NOMO-1 treated with dmso at 0.1 percent for 144 hours (cell line): ENCODE results near the gene TMEM235.

Experiments used
- DNase-seq: peaks from one replicate; lab custom pipeline; 2025; ENCODE audit not compliant: unreplicated experiment; lab: John Stamatoyannopoulos, UW

The TMEM235 gene

GRCh38 chr17:78253946-78254672 lies 22.7 kb downstream of the TMEM235 start:
- peak; percentile 47 for DNase-seq

DNA sequence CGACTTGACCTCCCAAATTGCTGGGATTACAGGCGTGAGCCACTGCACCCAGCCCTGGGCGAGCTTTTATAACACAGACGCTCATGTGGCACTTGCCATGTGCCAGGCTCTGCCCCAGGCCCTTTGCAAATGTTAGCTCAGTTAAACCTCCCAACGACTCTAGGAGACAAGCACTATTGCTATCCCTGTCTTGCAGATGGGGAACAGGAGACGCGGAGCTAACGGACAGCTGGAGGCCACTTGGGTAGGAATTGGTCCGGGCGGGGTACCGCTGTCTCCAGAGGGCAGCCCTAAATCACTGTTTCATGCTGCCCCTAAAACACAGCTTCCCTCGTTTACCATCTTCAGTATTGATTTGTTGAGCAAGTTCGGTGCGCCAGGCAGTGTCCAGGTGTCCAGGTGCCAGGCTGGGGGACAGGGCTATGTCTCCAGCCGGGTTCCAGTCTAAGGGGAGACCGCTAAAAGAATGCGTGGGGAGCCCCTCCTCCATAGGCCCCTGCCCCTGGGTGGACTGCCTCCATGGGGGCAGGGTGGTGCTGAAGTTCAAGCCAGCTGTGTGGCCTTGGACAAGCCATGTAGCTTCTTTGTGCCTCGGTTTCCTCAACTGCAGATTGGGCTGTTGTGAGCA lies 23.7 kb downstream of the TMEM235 start:
- DNase-seq = no peak

DNA sequence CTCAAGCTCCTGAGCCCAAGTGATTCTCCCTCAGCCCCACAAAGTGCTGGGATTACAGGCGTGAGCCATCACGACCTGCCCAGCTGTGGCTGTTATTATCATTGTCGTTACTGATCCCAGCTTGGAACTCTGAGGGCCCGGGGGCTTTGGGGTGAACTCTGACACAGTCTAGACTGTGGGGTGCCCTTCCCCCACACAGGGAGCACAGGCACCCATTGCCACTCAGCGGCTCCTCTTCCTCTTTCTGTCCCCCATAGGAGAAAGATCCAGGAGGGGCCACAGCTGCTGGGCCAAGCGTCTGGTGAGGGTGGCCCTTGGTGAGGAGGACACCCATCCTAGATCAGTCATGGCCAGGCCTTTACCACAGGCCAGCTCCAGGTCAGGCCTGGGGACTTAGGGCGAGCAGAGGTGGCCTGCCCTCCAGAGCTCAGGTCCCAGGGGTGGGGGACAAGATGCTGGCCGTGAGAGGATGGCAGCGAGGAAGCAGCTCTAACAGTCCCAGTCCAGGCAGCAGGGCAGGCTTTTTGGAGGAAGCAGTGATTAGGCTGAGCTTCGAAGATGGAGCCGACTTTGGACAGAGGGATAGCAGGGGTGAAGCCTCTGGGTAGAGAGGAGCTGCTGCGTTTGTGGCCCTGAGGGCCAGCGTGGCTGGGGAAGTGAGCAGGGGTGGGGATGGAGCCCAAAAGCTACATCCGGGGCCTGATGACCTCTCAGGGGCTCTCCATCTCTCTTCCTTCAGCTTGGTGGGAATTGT lies 24.7 kb downstream of the TMEM235 start:
- no peak for DNase-seq

GRCh38 chr17:78256707-78257591 lies 25.5 kb downstream of the TMEM235 start:
- no peak for DNase-seq

DNA sequence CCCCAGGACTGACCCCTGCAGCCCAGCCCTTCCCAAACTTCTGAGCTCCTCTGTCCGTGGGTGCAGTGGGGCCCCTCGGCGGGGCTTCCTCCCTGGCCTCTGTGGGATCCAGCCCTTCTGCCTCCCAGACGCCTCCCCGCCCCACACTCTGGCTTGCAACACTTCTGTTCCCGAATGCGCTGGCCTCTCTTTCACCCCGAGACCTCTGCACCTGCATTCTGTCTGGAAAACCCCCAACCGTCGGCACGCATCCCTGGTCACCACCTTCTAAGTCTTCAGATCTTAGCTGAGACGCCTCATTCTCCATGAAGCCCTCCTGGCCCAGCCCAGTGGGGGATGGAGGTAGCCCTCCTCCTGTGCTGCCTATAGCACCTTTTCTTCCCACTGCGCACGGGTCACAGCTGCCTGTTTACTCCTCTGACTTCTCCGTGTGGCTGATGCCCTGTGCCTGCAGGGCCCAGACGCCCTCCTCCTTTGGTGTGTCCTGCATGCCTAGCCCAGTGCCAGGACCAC lies 26.4 kb downstream of the TMEM235 start:
- no peak for DNase-seq

- no peak for DNase-seq
Measured at GRCh38 chr17:78258323-78259191, 27.1 kb downstream of the TMEM235 start.

DNA sequence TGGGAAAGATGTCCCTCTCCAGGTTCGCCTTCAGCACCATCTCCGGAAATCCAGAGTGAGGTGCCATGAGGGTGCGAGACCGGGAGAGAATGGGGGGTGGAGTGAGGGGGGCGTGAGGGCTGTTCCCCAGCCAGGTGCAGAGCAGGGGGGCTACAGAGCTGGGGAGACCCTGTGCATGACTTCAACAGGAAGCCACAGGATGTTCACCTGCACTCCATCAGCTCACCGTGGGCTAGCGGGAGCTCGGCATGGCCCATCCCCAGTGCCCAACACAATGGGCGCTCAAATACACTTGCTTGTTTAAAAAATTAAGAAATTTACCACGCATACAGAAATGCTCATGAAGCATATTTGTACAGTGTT lies 27.7 kb downstream of the TMEM235 start:
- no peak for DNase-seq

DNA sequence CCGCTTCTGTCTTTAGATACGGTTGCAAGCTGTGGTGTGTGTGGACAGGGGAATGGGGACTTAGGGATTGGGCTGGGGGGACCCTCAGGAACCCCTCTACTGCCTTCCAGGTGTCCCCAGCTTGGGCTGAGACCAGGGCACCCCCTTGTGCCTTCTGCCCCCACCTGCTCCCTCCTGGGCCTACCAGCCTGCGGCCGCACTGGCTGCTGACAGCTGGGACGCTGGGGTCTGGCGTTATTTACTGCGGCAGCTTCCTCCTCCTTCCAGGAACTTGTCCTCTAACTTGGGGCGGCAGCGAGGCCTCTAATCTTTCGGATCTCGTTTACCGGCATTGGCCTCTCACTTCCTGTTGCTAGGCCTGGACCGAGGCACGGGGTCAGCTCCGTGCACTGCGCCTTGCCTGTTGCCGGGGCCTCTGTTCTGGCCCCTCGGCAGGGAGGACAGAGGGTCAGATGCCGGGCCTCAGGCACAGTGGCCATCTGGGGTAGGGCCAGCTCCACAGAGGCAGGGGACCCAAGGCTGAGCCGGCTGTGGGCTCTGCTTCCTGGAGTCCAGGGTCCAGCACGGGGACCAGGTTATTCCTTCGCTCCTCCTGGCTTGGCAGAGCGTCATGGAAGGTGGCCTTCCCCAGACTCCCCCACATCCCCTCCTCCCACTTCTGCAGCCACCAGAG lies 31.8 kb downstream of the TMEM235 start:
- peak; percentile 23 for DNase-seq

DNA sequence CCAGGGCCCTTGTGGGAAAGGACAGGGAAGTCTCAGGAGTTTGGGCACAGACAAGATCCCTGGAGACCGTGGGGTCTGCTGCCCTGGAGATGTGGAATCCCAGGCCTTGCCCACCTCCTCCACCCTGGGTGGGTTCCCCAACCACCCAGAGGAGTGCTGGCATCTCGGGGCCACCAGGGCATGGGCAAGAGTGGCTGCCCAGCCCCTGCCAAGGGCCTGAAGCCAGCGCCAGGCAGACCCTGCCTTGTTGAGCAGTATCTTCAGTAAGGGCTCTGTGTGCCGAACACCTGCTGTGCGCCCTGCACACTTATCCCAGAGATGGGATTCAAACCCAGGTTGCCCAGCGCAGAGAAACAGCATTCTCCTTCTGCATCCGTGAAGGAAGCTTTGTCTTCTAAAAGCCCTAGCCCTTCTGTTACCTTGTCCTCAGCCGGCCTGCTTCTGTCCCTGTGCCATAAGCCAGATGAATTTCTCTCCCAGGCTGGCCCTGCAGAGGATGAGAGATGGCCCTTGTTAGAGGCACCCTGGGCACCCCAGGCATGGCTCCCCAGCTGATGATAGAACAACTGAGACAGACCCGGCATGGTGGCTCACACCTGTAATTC lies 32.4 kb downstream of the TMEM235 start:
- no peak for DNase-seq

DNA sequence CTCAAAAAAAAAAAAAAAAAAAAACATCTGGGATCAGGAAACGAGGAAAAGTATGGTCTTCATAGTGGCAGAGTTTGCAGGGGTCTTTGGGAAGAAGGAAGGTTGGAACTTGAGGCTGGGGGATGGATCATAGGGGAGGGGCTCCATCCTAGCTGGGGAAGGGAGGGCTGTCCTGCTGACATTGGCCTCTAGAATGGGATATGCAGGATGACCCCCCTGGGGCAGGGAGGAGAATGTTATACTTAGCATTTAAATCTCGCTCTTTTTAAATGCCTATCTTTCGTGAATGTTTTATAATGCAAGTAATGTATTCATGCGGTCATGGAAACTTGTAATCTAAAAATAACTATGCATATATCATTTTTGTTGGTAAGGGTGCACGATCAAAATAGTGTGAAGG lies 33.2 kb downstream of the TMEM235 start:
- DNase-seq = no peak

GRCh38 chr17:78265121-78265520 lies 33.7 kb downstream of the TMEM235 start:
- no peak for DNase-seq

- DNase-seq = no peak
Measured at GRCh38 chr17:78266231-78266631, 34.8 kb downstream of the TMEM235 start.

GRCh38 chr17:78266771-78267170 lies 35.3 kb downstream of the TMEM235 start:
- DNase-seq = no peak

GRCh38 chr17:78267253-78268073 lies 36.0 kb downstream of the TMEM235 start:
- no peak for DNase-seq

DNA sequence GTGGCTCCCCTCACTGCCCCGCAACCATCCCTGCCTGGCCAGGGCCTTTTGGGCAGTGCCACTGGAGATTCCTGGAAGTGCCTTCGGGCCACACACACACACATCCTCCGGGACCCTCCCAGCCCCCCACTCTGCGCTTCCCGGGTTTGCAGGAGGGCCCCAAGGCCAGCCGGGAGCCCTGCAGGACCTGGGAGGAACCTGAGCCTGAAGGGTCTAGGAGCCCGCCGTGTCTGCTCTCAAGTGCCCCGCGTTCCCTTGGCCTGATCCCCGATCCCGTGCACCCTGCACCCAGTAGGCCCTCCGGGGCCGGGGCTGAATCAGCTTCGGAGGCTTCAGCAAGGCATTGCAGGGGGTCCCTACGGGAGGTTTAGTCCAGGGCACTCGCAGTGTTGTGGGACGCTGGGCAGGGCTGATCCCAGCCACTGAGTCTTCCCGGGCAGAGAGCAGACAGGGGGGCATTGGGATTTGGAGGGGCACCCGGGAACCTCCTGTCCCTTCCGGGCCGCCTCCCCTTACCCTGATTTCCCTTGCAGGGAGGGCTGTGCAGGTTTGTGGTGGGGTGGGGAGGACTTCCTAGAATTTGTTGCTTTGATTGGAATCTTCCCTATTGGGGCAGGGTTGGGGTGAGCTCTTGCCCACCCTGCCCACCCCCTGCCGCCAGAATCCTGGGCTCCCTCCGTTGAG lies 36.9 kb downstream of the TMEM235 start:
- no peak for DNase-seq

DNA sequence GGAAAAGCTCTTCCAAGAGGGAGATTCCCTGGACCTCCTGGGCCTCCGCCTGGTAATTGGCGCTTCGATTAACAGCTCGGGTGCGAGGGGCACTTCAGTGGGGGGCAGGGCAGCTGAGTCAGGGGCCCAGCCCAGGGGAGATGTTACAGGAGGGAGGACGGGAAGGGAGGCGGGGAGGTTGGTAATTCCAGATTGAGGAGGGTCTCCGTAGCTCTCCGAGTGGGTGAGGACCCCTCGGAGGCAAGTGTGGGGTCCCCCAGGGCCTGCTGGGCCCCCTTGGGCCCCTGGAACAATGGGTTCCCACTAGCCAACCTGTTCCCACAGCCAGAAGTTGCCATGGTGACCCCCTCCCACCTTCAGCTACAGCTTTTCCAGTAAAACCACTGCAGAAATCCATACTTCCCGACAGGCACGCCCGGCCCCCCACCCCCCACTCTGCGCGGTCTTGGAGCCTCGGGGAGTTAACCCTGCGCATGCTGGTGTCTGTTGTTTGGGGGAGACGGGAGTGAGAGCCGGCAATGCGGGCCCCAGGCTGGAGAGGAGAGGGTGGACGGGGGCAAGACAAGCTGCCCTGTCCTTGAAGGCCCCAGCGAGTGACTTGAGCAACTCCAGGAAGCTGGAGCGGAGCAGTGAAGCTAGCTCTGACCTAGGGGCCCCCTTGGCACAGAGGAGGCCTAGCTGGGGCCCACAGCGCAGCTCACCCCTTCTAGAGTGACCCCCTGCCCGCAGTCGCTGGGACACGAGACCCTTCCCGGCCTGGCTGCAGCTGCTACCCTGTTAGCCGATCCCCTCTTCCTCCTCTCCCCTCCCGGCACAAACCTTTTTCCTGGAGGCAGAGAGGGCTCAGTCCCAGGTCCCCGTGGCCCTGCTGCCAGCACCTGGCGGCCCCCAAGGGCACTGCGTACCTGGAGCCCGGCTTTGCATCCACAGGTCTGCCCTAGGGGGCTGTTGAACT lies 37.8 kb downstream of the TMEM235 start:
- DNase-seq = no peak
